Renal pelvis (tissue), 12 donors: ENCODE measurements around the gene TMEM163. TPM values are rescaled to one million over a fixed set of nuclear protein-coding genes. Genes with fewer than 3 reads are reported as not detected.
"Not testable (repeated sequence)": the region's sequence is repeated elsewhere in the genome, so short reads cannot be mapped to it uniquely, and the experiment has no call there.

Experiments used
- DNase-seq: peaks from one replicate; pipeline ENCODE4 v3.0.0-alpha.2; 2013
- long read RNA-seq, 16 experiments: transcript quantifications; one replicate each; lab custom pipeline, GENCODE V29; 2026
- polyA plus RNA-seq, 3 donors: library from polyadenylated mRNA; unstranded; fragments of 120-200 nt; gene quantifications; one replicate each; pipeline ENCODE4 v1.2.1, GENCODE V29; 2013; ENCODE audit not compliant: insufficient read length in 3 of 3

The TMEM163 gene
- polyA plus RNA-seq = 1 to 10 TPM; 1.6 to 2.0 (median 1.9) TPM
- long read RNA-seq, donor 1, partial matches to known transcripts = 0 of 2 reads
- long read RNA-seq, donor 1, other reads (novel, unspliced or antisense) = 0 of 2 reads
- long read RNA-seq, donor 2, partial matches to known transcripts = 0 of 2 reads
- long read RNA-seq, donor 2, other reads (novel, unspliced or antisense) = 0 of 2 reads
- long read RNA-seq, donor 3 = 0 reads
- long read RNA-seq, donor 4, full-length matches to known transcripts = 1 of 1 reads
- long read RNA-seq, donor 4, partial matches to known transcripts = 0 of 1 reads
- long read RNA-seq, donor 4, other reads (novel, unspliced or antisense) = 0 of 1 reads
- long read RNA-seq, donor 5 = 0 reads
- long read RNA-seq, donor 6 = 0 reads
- long read RNA-seq, donor 7, partial matches to known transcripts = 0 of 1 reads
- long read RNA-seq, donor 7, other reads (novel, unspliced or antisense) = 0 of 1 reads
- long read RNA-seq, donor 8 = 0 reads
- long read RNA-seq, donor 9, full-length matches to known transcripts = 1 of 1 reads
- long read RNA-seq, donor 9, partial matches to known transcripts = 0 of 1 reads
- long read RNA-seq, donor 9, other reads (novel, unspliced or antisense) = 0 of 1 reads
- long read RNA-seq, donor 10, full-length matches to known transcripts = 1 of 1 reads
- long read RNA-seq, donor 10, partial matches to known transcripts = 0 of 1 reads
- long read RNA-seq, donor 10, other reads (novel, unspliced or antisense) = 0 of 1 reads
- long read RNA-seq, donor 11 = 0 reads
- long read RNA-seq, donor 12, full-length matches to known transcripts = 1 of 1 reads
- long read RNA-seq, donor 12, partial matches to known transcripts = 0 of 1 reads
- long read RNA-seq, donor 12, other reads (novel, unspliced or antisense) = 0 of 1 reads
- long read RNA-seq, donor 13 = 0 reads
- long read RNA-seq, donor 14 = 0 reads
- long read RNA-seq, donor 15, full-length matches to known transcripts = 4 of 4 reads
- long read RNA-seq, donor 15, partial matches to known transcripts = 0 of 4 reads
- long read RNA-seq, donor 15, other reads (novel, unspliced or antisense) = 0 of 4 reads
- long read RNA-seq, donor 16, partial matches to known transcripts = 0 of 1 reads
- long read RNA-seq, donor 16, other reads (novel, unspliced or antisense) = 0 of 1 reads

GRCh38 chr2:134718817-134719814, at the start of gene TMEM163:
TMEM163 (minus strand) TSS chr2:134719000.
- no peak for DNase-seq

GRCh38 chr2:134766583-134766982, 47.8 kb upstream of the TMEM163 start:
- DNase-seq = no peak

- no peak for DNase-seq
Measured at GRCh38 chr2:134765987-134766386, 47.2 kb upstream of the TMEM163 start.

GRCh38 chr2:134764164-134764563, 45.4 kb upstream of the TMEM163 start:
- DNase-seq = no peak

GRCh38 chr2:134763164-134763710, 44.4 kb upstream of the TMEM163 start:
- no peak for DNase-seq

GRCh38 chr2:134762508-134762907, 43.7 kb upstream of the TMEM163 start:
- no peak for DNase-seq

- no peak for DNase-seq
Measured at GRCh38 chr2:134760385-134760784, 41.6 kb upstream of the TMEM163 start.

- DNase-seq = no peak
Measured at GRCh38 chr2:134758633-134759032, 39.8 kb upstream of the TMEM163 start.

GRCh38 chr2:134751981-134752380, 33.2 kb upstream of the TMEM163 start:
- not testable (repeated sequence) for DNase-seq

GRCh38 chr2:134745546-134745945, 26.7 kb upstream of the TMEM163 start:
- no peak for DNase-seq

GRCh38 chr2:134745023-134745422, 26.2 kb upstream of the TMEM163 start:
- no peak for DNase-seq

- no peak for DNase-seq
Measured at GRCh38 chr2:134739879-134740301, 21.1 kb upstream of the TMEM163 start.

GRCh38 chr2:134739236-134739878, 20.6 kb upstream of the TMEM163 start:
- no peak for DNase-seq

- DNase-seq = no peak
Measured at GRCh38 chr2:134738141-134738870, 19.5 kb upstream of the TMEM163 start.

- DNase-seq = no peak
Measured at GRCh38 chr2:134737671-134738070, 18.9 kb upstream of the TMEM163 start.

GRCh38 chr2:134736167-134736880, 17.5 kb upstream of the TMEM163 start:
- no peak for DNase-seq

- DNase-seq = no peak
Measured at GRCh38 chr2:134728163-134728562, 9.4 kb upstream of the TMEM163 start.

- DNase-seq = no peak
Measured at GRCh38 chr2:134727385-134727784, 8.6 kb upstream of the TMEM163 start.

GRCh38 chr2:134726645-134727044, 7.8 kb upstream of the TMEM163 start:
- no peak for DNase-seq
